ENCODE measurements around the gene ACSL1.

ACSL1 gene

GRCh38 chr4:184778325-184778724 is 47.4 kb downstream of the ACSL1 start:
- Histone ChIP-seq H2AFZ (ENCODE audit: low read length) (no peak overlapping the region), H3K9me2 (replicated peaks; ENCODE audit: low read depth, low read length) (no peaks in the 10 kb centered on the region), H3K79me2 (ENCODE audit: insufficient read depth, low read length) (no peaks in the 10 kb centered on the region), H4K20me1 (ENCODE audit: insufficient read depth, low read length, poor library complexity, severe bottlenecking) (no peaks in the 10 kb centered on the region), H3K4me2 (ENCODE audit: low read depth, low read length, poor library complexity, severe bottlenecking) (no peak overlapping the region), H3K27me3 (ENCODE audit: insufficient read depth, low read length, poor library complexity, severe bottlenecking) (no peaks in the 10 kb centered on the region), H3K9ac (ENCODE audit: low read depth, low read length, poor library complexity, severe bottlenecking) (no peak overlapping the region), H3K9me3 (ENCODE audit: insufficient read depth, low read depth, low read length) (no peaks in the 10 kb centered on the region; the same call in 1 of the 2 replicates), H3K4me1 (ENCODE audit: insufficient read depth, low read length, poor library complexity, severe bottlenecking) (no peaks in the 10 kb centered on the region), H3F3A (ENCODE audit: low read depth) (no peaks in the 10 kb centered on the region), H3K4me3 (ENCODE audit: low read length, poor library complexity, severe bottlenecking) (no peak overlapping the region), H3K36me3 (ENCODE audit: insufficient read depth, low read length) (no peaks in the 10 kb centered on the region)
- TF ChIP-seq CTCF (conservative IDR thresholded peaks at IDR 0.05; ENCODE audit: low read length) (no peak), EZH2phosphoT487 (IDR thresholded peaks at IDR 0.05; ENCODE audit: borderline replicate concordance) (no peak)

GRCh38 chr4:184776821-184777220 is 48.9 kb downstream of the ACSL1 start:
- Histone ChIP-seq H3F3A (ENCODE audit: low read depth) (no peaks in the 10 kb centered on the region), H3K9ac (ENCODE audit: low read depth, low read length, poor library complexity, severe bottlenecking) (no peak overlapping the region), H4K20me1 (ENCODE audit: insufficient read depth, low read length, poor library complexity, severe bottlenecking) (no peaks in the 10 kb centered on the region), H3K4me2 (ENCODE audit: low read depth, low read length, poor library complexity, severe bottlenecking) (no peak overlapping the region), H3K9me3 (ENCODE audit: insufficient read depth, low read depth, low read length) (no peaks in the 10 kb centered on the region; the same call in 1 of the 2 replicates), H3K4me3 (ENCODE audit: low read length, poor library complexity, severe bottlenecking) (no peak overlapping the region), H3K4me1 (ENCODE audit: insufficient read depth, low read length, poor library complexity, severe bottlenecking) (no peaks in the 10 kb centered on the region), H2AFZ (ENCODE audit: low read length) (no peak overlapping the region), H3K9me2 (replicated peaks; ENCODE audit: low read depth, low read length) (no peaks in the 10 kb centered on the region), H3K36me3 (ENCODE audit: insufficient read depth, low read length) (no peaks in the 10 kb centered on the region), H3K79me2 (ENCODE audit: insufficient read depth, low read length) (no peaks in the 10 kb centered on the region), H3K27me3 (ENCODE audit: insufficient read depth, low read length, poor library complexity, severe bottlenecking) (no peaks in the 10 kb centered on the region)
- TF ChIP-seq EZH2phosphoT487 (IDR thresholded peaks at IDR 0.05; ENCODE audit: borderline replicate concordance) (no peak), CTCF (conservative IDR thresholded peaks at IDR 0.05; ENCODE audit: low read length) (no peak)

GRCh38 chr4:184775854-184776555 is 49.8 kb downstream of the ACSL1 start:
- Histone ChIP-seq H3K9me2 (replicated peaks; ENCODE audit: low read depth, low read length) (no peaks in the 10 kb centered on the region), H3K4me1 (ENCODE audit: insufficient read depth, low read length, poor library complexity, severe bottlenecking) (no peaks in the 10 kb centered on the region), H3K36me3 (ENCODE audit: insufficient read depth, low read length) (no peaks in the 10 kb centered on the region), H3K27me3 (ENCODE audit: insufficient read depth, low read length, poor library complexity, severe bottlenecking) (no peaks in the 10 kb centered on the region), H3K9me3 (ENCODE audit: insufficient read depth, low read depth, low read length) (no peaks in the 10 kb centered on the region; the same call in 1 of the 2 replicates), H2AFZ (ENCODE audit: low read length) (no peak overlapping the region), H3K9ac (ENCODE audit: low read depth, low read length, poor library complexity, severe bottlenecking) (no peak overlapping the region), H3K79me2 (ENCODE audit: insufficient read depth, low read length) (no peaks in the 10 kb centered on the region), H3K4me2 (ENCODE audit: low read depth, low read length, poor library complexity, severe bottlenecking) (no peak overlapping the region), H4K20me1 (ENCODE audit: insufficient read depth, low read length, poor library complexity, severe bottlenecking) (no peaks in the 10 kb centered on the region), H3K4me3 (ENCODE audit: low read length, poor library complexity, severe bottlenecking) (no peak overlapping the region), H3F3A (ENCODE audit: low read depth) (no peaks in the 10 kb centered on the region)
- TF ChIP-seq EZH2phosphoT487 (IDR thresholded peaks at IDR 0.05; ENCODE audit: borderline replicate concordance) (no peak), CTCF (conservative IDR thresholded peaks at IDR 0.05; ENCODE audit: low read length) (no peak)

All from Loucy (cell line).